ENCODE results near the gene RNF151. TPM values are rescaled to one million over a fixed set of nuclear protein-coding genes. Genes with fewer than 3 reads are reported as not detected.

Gene RNF151
- total and polyA plus RNA-seq, 2 of the 13 experiments (the other 11 are each of a cell fraction or from before 2014, with no cell fraction given), result not detected

- TF ChIP-seq BCL3 (CRISPR knock-in tag; IDR thresholded peaks at IDR 0.05) (peak; percentile 49; the same call in 1 of the 2 replicates), ZNF790 (CRISPR knock-in tag; IDR thresholded peaks at IDR 0.05; ENCODE audit: borderline replicate concordance) (peak; percentile 91; the same call in 1 of the 2 replicates), TBX3 (IDR thresholded peaks at IDR 0.05; ENCODE audit: borderline replicate concordance) (no peak), ZNF564 (CRISPR knock-in tag; IDR thresholded peaks at IDR 0.05) (peak; percentile 79; the same call in 1 of the 2 replicates), ZSCAN20 (CRISPR knock-in tag; IDR thresholded peaks at IDR 0.05; ENCODE audit: borderline replicate concordance) (0 out of 2 replicates have a peak, but pooled peaks have one; percentile 56), RFX3 (CRISPR knock-in tag; IDR thresholded peaks at IDR 0.05) (no peak), ATF7-NPFF (CRISPR knock-in tag; IDR thresholded peaks at IDR 0.05; ENCODE audit: low read depth) (peak; percentile 84), ONECUT2 (CRISPR knock-in tag; IDR thresholded peaks at IDR 0.05) (no peak), ZNF503 (CRISPR knock-in tag; IDR thresholded peaks at IDR 0.05) (peak; percentile 66; the same call in 1 of the 2 replicates), U2AF1 (optimal IDR thresholded peaks at IDR 0.05; ENCODE audit: low read depth, low read length) (no peak), DR1 (CRISPR knock-in tag; IDR thresholded peaks at IDR 0.05) (peak; percentile 96), EP300 (IDR thresholded peaks at IDR 0.05; ENCODE audit: low read depth in 2 of 2, low read length in 2 of 2) (peak in 1 of 2 experiments; percentile 26; a peak in 1 of 4 replicates), EP300 (CRISPR knock-in tag; IDR thresholded peaks at IDR 0.05; ENCODE audit: borderline replicate concordance) (no peak; the same call in 1 of the 2 replicates), KIAA2018 (CRISPR knock-in tag; IDR thresholded peaks at IDR 0.05; ENCODE audit: borderline replicate concordance) (0 out of 2 replicates have a peak, but pooled peaks have one; percentile 27)
Observed at GRCh38 chr16:1964506-1965395, 1.9 kb upstream of the RNF151 start, which contains the start of gene RPS2 (continued).

Data from HepG2 (cell line).